ENCODE data around the gene TTBK2. TPM values are rescaled to one million over a fixed set of nuclear protein-coding genes. Genes with fewer than 3 reads are reported as not detected.
"Not testable (repeated sequence)": the region's sequence is repeated elsewhere in the genome, so short reads cannot be mapped to it uniquely, and the experiment has no call there.

Gene TTBK2
- polyA plus RNA-seq, 1 donor from 2014 or later = 15.2 TPM

DNA sequence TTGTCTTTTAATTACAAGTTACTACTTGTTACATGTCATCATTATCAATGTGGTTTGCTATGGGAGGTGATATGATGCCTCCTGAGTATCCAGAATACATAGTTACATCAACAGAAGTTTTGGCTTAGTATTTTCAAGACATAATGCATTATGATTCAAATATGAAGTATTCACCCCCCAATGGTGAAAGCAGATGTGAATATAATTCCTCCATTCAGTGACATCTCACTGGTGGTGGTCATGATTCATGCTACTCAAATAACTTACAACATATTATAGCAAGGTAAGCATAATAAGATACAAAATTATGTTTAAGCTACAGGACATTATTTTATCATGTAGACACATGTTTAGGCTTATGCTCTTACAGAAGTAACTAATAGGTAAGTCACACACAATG lies 34.9 kb upstream of the TTBK2 start:
- TF ChIP-seq EP300 (conservative IDR thresholded peaks at IDR 0.05; ENCODE audit: poor library complexity, severe bottlenecking) (no peak), TAF1 (IDR thresholded peaks at IDR 0.05; ENCODE audit: low read depth) (no peak), MXI1 (conservative IDR thresholded peaks at IDR 0.05; ENCODE audit: poor library complexity, severe bottlenecking) (no peak), SMC3 (conservative IDR thresholded peaks at IDR 0.05; ENCODE audit: poor library complexity) (no peak), EZH2 (IDR thresholded peaks at IDR 0.05; ENCODE audit: borderline replicate concordance, insufficient read depth, low read length, poor library complexity, severe bottlenecking) (no peak), RAD21 (conservative IDR thresholded peaks at IDR 0.05) (no peak)
- TF ChIP-seq, protein P1, sequence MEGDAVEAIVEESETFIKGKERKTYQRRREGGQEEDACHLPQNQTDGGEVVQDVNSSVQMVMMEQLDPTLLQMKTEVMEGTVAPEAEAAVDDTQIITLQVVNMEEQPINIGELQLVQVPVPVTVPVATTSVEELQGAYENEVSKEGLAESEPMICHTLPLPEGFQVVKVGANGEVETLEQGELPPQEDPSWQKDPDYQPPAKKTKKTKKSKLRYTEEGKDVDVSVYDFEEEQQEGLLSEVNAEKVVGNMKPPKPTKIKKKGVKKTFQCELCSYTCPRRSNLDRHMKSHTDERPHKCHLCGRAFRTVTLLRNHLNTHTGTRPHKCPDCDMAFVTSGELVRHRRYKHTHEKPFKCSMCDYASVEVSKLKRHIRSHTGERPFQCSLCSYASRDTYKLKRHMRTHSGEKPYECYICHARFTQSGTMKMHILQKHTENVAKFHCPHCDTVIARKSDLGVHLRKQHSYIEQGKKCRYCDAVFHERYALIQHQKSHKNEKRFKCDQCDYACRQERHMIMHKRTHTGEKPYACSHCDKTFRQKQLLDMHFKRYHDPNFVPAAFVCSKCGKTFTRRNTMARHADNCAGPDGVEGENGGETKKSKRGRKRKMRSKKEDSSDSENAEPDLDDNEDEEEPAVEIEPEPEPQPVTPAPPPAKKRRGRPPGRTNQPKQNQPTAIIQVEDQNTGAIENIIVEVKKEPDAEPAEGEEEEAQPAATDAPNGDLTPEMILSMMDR (IDR thresholded peaks at IDR 0.05; ENCODE audit: poor library complexity, severe bottlenecking) = no peak
- Histone ChIP-seq H3K36me3 (ENCODE audit: insufficient read depth, low read length) (peaks cover 5% of the 10 kb centered on the region), H3K79me2 (replicated peaks; ENCODE audit: insufficient read depth, low read length) (no peaks in the 10 kb centered on the region)

DNA sequence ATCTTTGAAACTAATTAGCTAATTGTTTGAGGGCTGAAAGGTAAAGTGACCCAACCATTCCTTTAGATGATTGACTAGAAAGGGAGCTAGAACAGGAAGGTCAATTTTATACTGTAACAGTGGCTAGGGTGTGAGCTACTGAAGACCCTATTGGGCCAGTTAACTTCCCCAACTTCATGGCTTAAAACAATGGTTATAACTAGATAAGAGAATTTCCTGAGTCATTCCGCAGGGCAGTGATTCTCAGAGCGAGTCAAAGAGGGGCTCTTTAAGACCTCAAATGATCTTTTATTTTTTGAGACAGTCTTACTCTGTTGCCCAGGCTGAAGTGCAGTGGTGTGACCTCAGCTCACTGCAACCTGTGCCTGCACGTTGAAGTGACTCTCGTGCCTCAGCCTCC lies 33.7 kb upstream of the TTBK2 start:
- H3K27me3 ChIP-seq (ENCODE audit: insufficient read depth, low read depth, low read length) = no peaks in the 10 kb centered on the region
- H3K4me2 ChIP-seq (ENCODE audit: low read length) = no peak overlapping the region
- no peaks in the 10 kb centered on the region for H3K79me2 ChIP-seq (replicated peaks; ENCODE audit: insufficient read depth, low read length)
- TF ChIP-seq POLR2AphosphoS5 (IDR thresholded peaks at IDR 0.05) (no peak), EP300 (conservative IDR thresholded peaks at IDR 0.05; ENCODE audit: poor library complexity, severe bottlenecking) (no peak), TAF1 (IDR thresholded peaks at IDR 0.05; ENCODE audit: low read depth) (no peak)
- no peaks in the 10 kb centered on the region for H3F3A ChIP-seq (ENCODE audit: insufficient read depth, low read length, poor library complexity, severe bottlenecking)
- H3K9ac ChIP-seq (ENCODE audit: low read length) = no peak overlapping the region
- no peak overlapping the region for H2AFZ ChIP-seq (ENCODE audit: low read depth, low read length)
- no peak overlapping the region for H3K27ac ChIP-seq (ENCODE audit: low read length)
- no peak overlapping the region for H3K4me3 ChIP-seq (ENCODE audit: low read length)
- peaks cover 5% of the 10 kb centered on the region for H3K36me3 ChIP-seq (ENCODE audit: insufficient read depth, low read length)
- H3K9me3 ChIP-seq (ENCODE audit: low read length) = no peaks in the 10 kb centered on the region
- no peaks in the 10 kb centered on the region for H3K9me2 ChIP-seq (ENCODE audit: insufficient read depth, low read length)
- no peaks in the 10 kb centered on the region for H4K20me1 ChIP-seq (ENCODE audit: insufficient read depth)

More for the DNA sequence above, 34.9 kb upstream of the TTBK2 start:
- Histone ChIP-seq H3K9ac (ENCODE audit: low read length) (no peak overlapping the region), H3K27ac (ENCODE audit: low read length) (no peak overlapping the region), H3K4me2 (ENCODE audit: low read length) (no peak overlapping the region), H3K9me3 (ENCODE audit: low read length) (no peaks in the 10 kb centered on the region), H3K9me2 (ENCODE audit: insufficient read depth, low read length) (no peaks in the 10 kb centered on the region), H3K27me3 (ENCODE audit: insufficient read depth, low read depth, low read length) (no peaks in the 10 kb centered on the region), H4K20me1 (ENCODE audit: insufficient read depth) (no peaks in the 10 kb centered on the region), H3F3A (ENCODE audit: insufficient read depth, low read length, poor library complexity, severe bottlenecking) (no peaks in the 10 kb centered on the region), H3K4me3 (ENCODE audit: low read length) (no peak overlapping the region), H2AFZ (ENCODE audit: low read depth, low read length) (no peak overlapping the region)

- not testable (repeated sequence) for H3K4me3 ChIP-seq (ENCODE audit: low read length); H3K27me3 ChIP-seq (ENCODE audit: insufficient read depth, low read depth, low read length); H3K79me2 ChIP-seq (replicated peaks; ENCODE audit: insufficient read depth, low read length); H3K9ac ChIP-seq (ENCODE audit: low read length); H4K20me1 ChIP-seq (ENCODE audit: insufficient read depth); H3K27ac ChIP-seq (ENCODE audit: low read length); H3K9me2 ChIP-seq (ENCODE audit: insufficient read depth, low read length); H3F3A ChIP-seq (ENCODE audit: insufficient read depth, low read length, poor library complexity, severe bottlenecking); H3K4me2 ChIP-seq (ENCODE audit: low read length); H3K36me3 ChIP-seq (ENCODE audit: insufficient read depth, low read length); H3K9me3 ChIP-seq (ENCODE audit: low read length); H2AFZ ChIP-seq (ENCODE audit: low read depth, low read length)
Observed at GRCh38 chr15:42948898-42949297, 28.3 kb upstream of the TTBK2 start.

DNA sequence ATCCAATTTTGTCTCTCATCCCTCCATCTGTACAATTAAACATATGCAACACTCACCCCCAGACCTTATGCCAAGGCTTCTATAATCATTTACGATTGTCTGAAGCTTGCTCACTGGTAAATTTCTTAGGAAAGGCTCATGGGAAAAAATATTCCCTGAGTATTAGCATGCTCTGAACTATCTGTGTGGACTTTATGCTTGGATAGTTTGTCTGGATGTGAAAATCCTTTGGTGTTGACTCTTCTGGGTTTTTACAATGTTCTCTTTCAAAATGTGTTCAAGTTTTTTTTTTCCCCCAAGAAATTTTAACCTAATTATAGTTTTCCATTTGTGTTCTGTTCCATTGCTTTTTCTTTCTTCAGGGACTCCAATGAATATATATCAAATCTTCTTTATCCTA lies 19.9 kb upstream of the TTBK2 start:
- no peaks in the 10 kb centered on the region for H4K20me1 ChIP-seq (ENCODE audit: insufficient read depth)
- H3K27ac ChIP-seq (ENCODE audit: low read length) = no peak overlapping the region

More for the DNA sequence above, 19.9 kb upstream of the TTBK2 start:
- Histone ChIP-seq H2AFZ (ENCODE audit: low read depth, low read length) (no peak overlapping the region), H3K36me3 (ENCODE audit: insufficient read depth, low read length) (no peaks in the 10 kb centered on the region), H3K27me3 (ENCODE audit: insufficient read depth, low read depth, low read length) (no peaks in the 10 kb centered on the region), H3K4me3 (ENCODE audit: low read length) (no peak overlapping the region), H3F3A (ENCODE audit: insufficient read depth, low read length, poor library complexity, severe bottlenecking) (no peaks in the 10 kb centered on the region), H3K9me2 (ENCODE audit: insufficient read depth, low read length) (no peaks in the 10 kb centered on the region), H3K79me2 (replicated peaks; ENCODE audit: insufficient read depth, low read length) (no peaks in the 10 kb centered on the region), H3K9me3 (ENCODE audit: low read length) (no peaks in the 10 kb centered on the region), H3K4me2 (ENCODE audit: low read length) (no peak overlapping the region), H3K9ac (ENCODE audit: low read length) (no peak overlapping the region)
- no peak for TF ChIP-seq EP300 (conservative IDR thresholded peaks at IDR 0.05; ENCODE audit: poor library complexity, severe bottlenecking)
- no peak for TF ChIP-seq POLR2AphosphoS5 (IDR thresholded peaks at IDR 0.05)
- no peak for TF ChIP-seq TAF1 (IDR thresholded peaks at IDR 0.05; ENCODE audit: low read depth)
- TF ChIP-seq, protein P1 (IDR thresholded peaks at IDR 0.05; ENCODE audit: poor library complexity, severe bottlenecking) = no peak
- TF ChIP-seq RAD21 (conservative IDR thresholded peaks at IDR 0.05) = no peak
- no peak for TF ChIP-seq MXI1 (conservative IDR thresholded peaks at IDR 0.05; ENCODE audit: poor library complexity, severe bottlenecking)
- TF ChIP-seq SMC3 (conservative IDR thresholded peaks at IDR 0.05; ENCODE audit: poor library complexity) = no peak
- TF ChIP-seq, protein P2, sequence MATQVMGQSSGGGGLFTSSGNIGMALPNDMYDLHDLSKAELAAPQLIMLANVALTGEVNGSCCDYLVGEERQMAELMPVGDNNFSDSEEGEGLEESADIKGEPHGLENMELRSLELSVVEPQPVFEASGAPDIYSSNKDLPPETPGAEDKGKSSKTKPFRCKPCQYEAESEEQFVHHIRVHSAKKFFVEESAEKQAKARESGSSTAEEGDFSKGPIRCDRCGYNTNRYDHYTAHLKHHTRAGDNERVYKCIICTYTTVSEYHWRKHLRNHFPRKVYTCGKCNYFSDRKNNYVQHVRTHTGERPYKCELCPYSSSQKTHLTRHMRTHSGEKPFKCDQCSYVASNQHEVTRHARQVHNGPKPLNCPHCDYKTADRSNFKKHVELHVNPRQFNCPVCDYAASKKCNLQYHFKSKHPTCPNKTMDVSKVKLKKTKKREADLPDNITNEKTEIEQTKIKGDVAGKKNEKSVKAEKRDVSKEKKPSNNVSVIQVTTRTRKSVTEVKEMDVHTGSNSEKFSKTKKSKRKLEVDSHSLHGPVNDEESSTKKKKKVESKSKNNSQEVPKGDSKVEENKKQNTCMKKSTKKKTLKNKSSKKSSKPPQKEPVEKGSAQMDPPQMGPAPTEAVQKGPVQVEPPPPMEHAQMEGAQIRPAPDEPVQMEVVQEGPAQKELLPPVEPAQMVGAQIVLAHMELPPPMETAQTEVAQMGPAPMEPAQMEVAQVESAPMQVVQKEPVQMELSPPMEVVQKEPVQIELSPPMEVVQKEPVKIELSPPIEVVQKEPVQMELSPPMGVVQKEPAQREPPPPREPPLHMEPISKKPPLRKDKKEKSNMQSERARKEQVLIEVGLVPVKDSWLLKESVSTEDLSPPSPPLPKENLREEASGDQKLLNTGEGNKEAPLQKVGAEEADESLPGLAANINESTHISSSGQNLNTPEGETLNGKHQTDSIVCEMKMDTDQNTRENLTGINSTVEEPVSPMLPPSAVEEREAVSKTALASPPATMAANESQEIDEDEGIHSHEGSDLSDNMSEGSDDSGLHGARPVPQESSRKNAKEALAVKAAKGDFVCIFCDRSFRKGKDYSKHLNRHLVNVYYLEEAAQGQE (IDR thresholded peaks at IDR 0.05; ENCODE audit: borderline replicate concordance) = no peak
- no peak for TF ChIP-seq EZH2 (IDR thresholded peaks at IDR 0.05; ENCODE audit: borderline replicate concordance, insufficient read depth, low read length, poor library complexity, severe bottlenecking)
